Measurements from ENCODE around the gene ULBP2. TPM values are rescaled to one million over a fixed set of nuclear protein-coding genes. Genes with fewer than 3 reads are reported as not detected.
"Not testable (repeated sequence)": the region's sequence is repeated elsewhere in the genome, so short reads cannot be mapped to it uniquely, and the experiment has no call there.

The ULBP2 gene
- total and polyA plus RNA-seq, 11 donors: 0.27 to 3.7 (median 0.85) TPM

DNA sequence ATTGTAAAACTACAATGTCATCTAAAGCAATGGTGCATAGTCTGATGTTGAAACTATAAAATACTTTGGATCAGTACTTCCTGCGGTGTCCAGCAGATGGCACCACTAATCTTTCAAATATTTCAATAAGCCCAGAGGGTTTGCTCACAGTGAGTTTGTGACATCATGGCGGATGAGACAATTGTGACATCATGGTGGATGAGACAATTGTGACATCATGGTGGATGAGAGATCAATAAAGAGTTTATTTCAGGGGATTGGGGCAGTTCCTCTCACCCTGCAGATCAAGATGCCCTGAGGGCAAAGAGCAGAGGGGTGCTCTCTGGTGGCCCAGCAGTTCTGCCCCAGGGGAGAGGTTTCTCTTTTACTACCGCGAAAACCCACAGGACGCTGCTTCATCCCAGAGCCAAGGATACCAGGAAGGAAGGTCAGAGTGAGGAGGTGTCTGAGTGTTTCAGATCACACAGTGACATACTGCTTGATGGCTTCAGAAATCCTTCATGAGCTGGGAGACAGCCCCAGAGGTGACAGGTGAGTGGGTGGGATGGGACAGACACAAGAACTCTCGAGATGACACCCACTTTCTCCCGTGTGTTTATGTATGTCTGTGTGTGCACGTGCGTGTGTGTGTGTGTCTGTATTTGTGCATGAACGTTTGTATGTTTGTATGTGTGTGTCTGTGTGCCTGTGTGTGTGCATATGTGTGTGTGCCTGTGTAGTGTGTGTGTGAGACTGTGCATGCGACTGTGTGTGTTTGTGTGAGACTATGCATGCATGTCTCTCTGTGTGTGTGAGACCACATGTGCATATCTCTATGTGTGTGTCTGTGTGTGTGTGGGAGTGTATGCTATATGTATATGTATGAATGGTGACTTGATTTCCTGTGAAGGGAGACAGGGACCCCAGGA lies 7.3 kb upstream of the ULBP2 start:
- ATAC-seq (peak in 3 of 4 donors; percentile 65 to 77 (median 69)), DNase-seq (peak in 2 of 5 donors; percentile 34 to 44)
- intact Hi-C loops (cut with DNase I): loop anchor here (1.0 to 10.0 kb wide), 6 partner anchors 82 to 880 kb away; no protein-coding TSS in a partner anchor
- H3K27ac ChIP-seq: no peak overlapping the region
- H3K4me1 ChIP-seq: peaks cover 0 to 13% (median 10%) of the 10 kb centered on the region in 12 donors
- H3K27me3 ChIP-seq: peaks cover 22 to 96% (median 64%) of the 10 kb centered on the region in 9 donors
- TF ChIP-seq POLR2A (IDR thresholded peaks at IDR 0.05): no peak
- TF ChIP-seq, protein P1, sequence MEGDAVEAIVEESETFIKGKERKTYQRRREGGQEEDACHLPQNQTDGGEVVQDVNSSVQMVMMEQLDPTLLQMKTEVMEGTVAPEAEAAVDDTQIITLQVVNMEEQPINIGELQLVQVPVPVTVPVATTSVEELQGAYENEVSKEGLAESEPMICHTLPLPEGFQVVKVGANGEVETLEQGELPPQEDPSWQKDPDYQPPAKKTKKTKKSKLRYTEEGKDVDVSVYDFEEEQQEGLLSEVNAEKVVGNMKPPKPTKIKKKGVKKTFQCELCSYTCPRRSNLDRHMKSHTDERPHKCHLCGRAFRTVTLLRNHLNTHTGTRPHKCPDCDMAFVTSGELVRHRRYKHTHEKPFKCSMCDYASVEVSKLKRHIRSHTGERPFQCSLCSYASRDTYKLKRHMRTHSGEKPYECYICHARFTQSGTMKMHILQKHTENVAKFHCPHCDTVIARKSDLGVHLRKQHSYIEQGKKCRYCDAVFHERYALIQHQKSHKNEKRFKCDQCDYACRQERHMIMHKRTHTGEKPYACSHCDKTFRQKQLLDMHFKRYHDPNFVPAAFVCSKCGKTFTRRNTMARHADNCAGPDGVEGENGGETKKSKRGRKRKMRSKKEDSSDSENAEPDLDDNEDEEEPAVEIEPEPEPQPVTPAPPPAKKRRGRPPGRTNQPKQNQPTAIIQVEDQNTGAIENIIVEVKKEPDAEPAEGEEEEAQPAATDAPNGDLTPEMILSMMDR (IDR thresholded peaks at IDR 0.05): peak; percentile 70 to 86 (median 79)
- H3K4me3 ChIP-seq: no peak overlapping the region
- no peaks in the 10 kb centered on the region for H3K9me3 ChIP-seq
- H3K36me3 ChIP-seq: no peaks in the 10 kb centered on the region
- 32 to 41% (median 36%) methylated on average over 11 of the region's 11 CpGs for WGBS, 4 donors

DNA sequence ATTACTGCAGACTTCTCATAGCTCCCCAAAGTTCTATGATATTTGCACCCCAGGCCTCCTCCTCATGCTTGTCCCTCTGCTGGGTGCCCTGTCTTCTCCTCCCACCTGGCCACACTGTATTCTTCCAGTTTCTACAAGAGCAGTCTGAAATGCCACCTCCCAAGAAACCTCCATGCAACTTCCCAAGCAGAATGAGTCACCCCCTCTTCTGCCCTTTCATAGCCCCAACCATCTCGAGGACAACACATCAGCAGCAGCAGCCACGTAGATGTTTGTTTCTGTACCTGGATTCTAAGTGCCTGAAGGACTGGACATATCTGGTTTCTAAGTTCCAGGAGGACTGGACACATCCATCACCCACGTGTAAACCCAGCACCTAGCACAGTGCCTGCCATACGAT lies 6.6 kb upstream of the ULBP2 start:
- WGBS, 4 donors: 55 to 60% (median 58%) methylated on average over 4 of the region's 4 CpGs
- H3K27me3 ChIP-seq: peaks cover 29 to 96% (median 64%) of the 10 kb centered on the region in 9 donors
- ATAC-seq (no peak), DNase-seq (no peak)
- no peaks in the 10 kb centered on the region for H3K36me3 ChIP-seq
- TF ChIP-seq, protein P1 (IDR thresholded peaks at IDR 0.05): no peak
- no peak for TF ChIP-seq POLR2A (IDR thresholded peaks at IDR 0.05)
- peaks cover 0 to 13% (median 10%) of the 10 kb centered on the region in 12 donors for H3K4me1 ChIP-seq
- H3K27ac ChIP-seq: no peak overlapping the region
- H3K4me3 ChIP-seq: no peak overlapping the region
- no peaks in the 10 kb centered on the region for H3K9me3 ChIP-seq
- intact Hi-C loops (cut with DNase I): loop anchor here in 7 of 10 donors (2.0 to 10.0 kb wide), 4 partner anchors 82 to 880 kb away; no protein-coding TSS in a partner anchor

DNA sequence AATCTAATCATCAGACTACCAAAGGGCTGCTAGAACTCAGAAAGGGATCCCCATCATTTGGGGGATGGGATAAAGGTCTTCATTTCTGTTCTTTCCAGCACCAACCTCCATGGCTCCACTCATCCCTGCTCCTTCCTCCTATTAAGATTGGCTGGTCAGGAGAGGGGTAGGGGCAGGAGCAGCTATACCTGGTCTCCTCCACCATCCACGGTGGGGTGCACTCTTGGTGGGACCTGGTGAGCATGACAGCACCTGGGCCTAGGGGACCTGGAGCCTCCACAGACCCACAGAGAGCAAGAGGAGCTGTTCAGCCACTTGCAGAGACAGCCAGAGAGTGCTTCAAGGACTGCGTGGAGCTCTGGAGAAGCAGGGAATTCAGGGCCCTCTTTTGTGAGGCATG lies 6.1 kb upstream of the ULBP2 start:
- intact Hi-C loops (cut with DNase I): loop anchor here in 7 of 10 donors (2.0 to 10.0 kb wide), 4 partner anchors 81 to 879 kb away; no protein-coding TSS in a partner anchor
- Histone ChIP-seq H3K4me3 (no peak overlapping the region), H3K4me1 (peaks cover 0 to 13% (median 10%) of the 10 kb centered on the region in 12 donors), H3K36me3 (no peaks in the 10 kb centered on the region), H3K27me3 (peaks cover 34 to 96% (median 68%) of the 10 kb centered on the region in 9 donors), H3K9me3 (no peaks in the 10 kb centered on the region), H3K27ac (no peak overlapping the region)
- ATAC-seq (no peak), DNase-seq (no peak)
- 41 to 58% (median 48%) methylated on average over 2 of the region's 2 CpGs for WGBS, 4 donors
- no peak for TF ChIP-seq POLR2A (IDR thresholded peaks at IDR 0.05)
- TF ChIP-seq, protein P1 (IDR thresholded peaks at IDR 0.05): no peak

DNA sequence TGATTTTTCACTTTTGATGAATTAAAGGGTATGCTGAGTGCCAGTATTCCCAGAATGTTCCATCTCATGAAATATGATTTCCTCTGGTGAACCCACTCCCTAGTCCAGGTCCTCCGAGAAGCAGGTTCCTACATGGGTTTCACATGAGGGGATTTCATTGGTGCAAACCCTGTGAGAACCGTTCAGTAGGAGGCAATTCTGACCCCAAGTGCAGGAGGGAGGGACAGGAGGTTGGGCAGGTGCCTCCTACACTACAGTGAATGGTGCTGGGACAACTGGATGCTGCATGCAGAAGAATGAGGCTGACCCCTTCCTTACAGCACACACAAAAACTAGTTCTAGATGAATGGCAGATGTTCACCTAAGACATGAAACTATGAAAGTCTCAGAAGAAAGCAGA lies 5.1 kb upstream of the ULBP2 start:
- TF ChIP-seq POLR2A (IDR thresholded peaks at IDR 0.05): no peak
- TF ChIP-seq, protein P1 (IDR thresholded peaks at IDR 0.05): no peak
- DNase-seq (no peak), ATAC-seq (no peak)
- intact Hi-C loops (cut with DNase I): loop anchor here in 3 of 10 donors (10.0 kb wide), 3 partner anchors 398 to 878 kb away; no protein-coding TSS in a partner anchor
- no peaks in the 10 kb centered on the region for H3K36me3 ChIP-seq
- WGBS, 4 donors: 36 to 43% (median 37%) methylated on average over 2 of the region's 2 CpGs
- peaks cover 36 to 90% (median 74%) of the 10 kb centered on the region in 9 donors for H3K27me3 ChIP-seq
- H3K9me3 ChIP-seq: no peaks in the 10 kb centered on the region
- peaks cover 0 to 23% (median 16%) of the 10 kb centered on the region in 12 donors for H3K4me1 ChIP-seq
- no peak overlapping the region for H3K4me3 ChIP-seq
- H3K27ac ChIP-seq: no peak overlapping the region

DNA sequence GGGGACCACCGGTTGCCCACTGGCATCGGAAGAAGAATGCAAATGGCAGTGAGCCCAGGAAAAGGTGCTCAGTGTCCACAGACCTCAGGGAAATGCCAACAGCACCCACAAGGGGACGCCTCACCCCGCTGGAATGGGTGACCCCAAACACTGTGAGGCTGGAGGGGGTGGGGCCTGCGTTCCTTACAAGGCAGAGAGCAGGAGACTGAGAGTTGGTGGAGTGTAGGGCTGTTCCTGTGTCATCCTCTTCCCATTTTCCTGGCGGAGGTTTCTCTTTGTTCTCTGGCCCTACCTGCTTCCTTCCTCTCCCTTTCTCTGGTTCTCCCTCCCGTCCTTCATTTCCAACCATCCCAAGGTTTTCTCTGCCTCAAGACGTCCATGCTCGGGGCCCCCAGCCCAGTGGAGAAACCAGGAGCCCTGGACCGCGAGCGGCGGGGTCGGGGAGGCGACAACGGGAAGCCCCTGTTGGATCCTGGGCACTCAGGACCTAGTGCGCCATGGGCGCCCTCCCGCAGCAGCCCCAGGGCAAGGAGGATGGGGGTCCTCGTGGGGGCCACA lies 3.7 kb upstream of the ULBP2 start:
- H3K4me1 ChIP-seq: peaks cover 0 to 30% (median 16%) of the 10 kb centered on the region in 12 donors
- not testable (repeated sequence) for DNase-seq, H3K36me3 ChIP-seq, ATAC-seq, H3K9me3 ChIP-seq, H3K27ac ChIP-seq
- intact Hi-C loops (cut with DNase I): loop anchor here in 3 of 10 donors (10.0 kb wide), 3 partner anchors 397 to 877 kb away; no protein-coding TSS in a partner anchor
- peaks cover 36 to 79% (median 70%) of the 10 kb centered on the region in 9 donors for H3K27me3 ChIP-seq
- 2 to 3% (median 2%) methylated on average over 15 to 18 of the region's 20 CpGs for WGBS, 4 donors
- H3K4me3 ChIP-seq: peak overlapping the region; percentile 19 to 60 (median 47)

Data from heart left ventricle (tissue), 16 donors.